Osteoblast (primary cell): ENCODE data around the gene ABAT. TPM values are rescaled to one million over a fixed set of nuclear protein-coding genes. Genes with fewer than 3 reads are reported as not detected.

Experiments
- DNase-seq: peaks from one replicate; pipeline ENCODE4 v3.0.0; 2011; ENCODE audit warnings: low spot score, mixed read lengths; ENCODE audit not compliant: insufficient read length; ENCODE audit errors: missing footprints
- H2AFZ ChIP-seq: 2 replicates; pipeline ENCODE4 v1.6.0; 2011; ENCODE audit warnings: mild to moderate bottlenecking, low read length
- H3K27ac ChIP-seq: 2 replicates; pipeline ENCODE4 v1.5.1; 2011; ENCODE audit warnings: mild to moderate bottlenecking, low read depth, low read length, moderate library complexity
- H3K27me3 ChIP-seq: 2 replicates; pipeline ENCODE4 v1.6.0; 2012; ENCODE audit warnings: mild to moderate bottlenecking, control low read depth, inconsistent platforms, low read length, moderate library complexity; ENCODE audit not compliant: insufficient read depth
- H3K36me3 ChIP-seq: 2 replicates; pipeline ENCODE4 v1.5.1; 2011; ENCODE audit warnings: mild to moderate bottlenecking, low read length, control low read depth, moderate library complexity; ENCODE audit not compliant: insufficient read depth
- H3K4me1 ChIP-seq: 2 replicates; pipeline ENCODE4 v1.5.1; 2011; ENCODE audit warnings: mild to moderate bottlenecking, low read length, control low read depth, moderate library complexity; ENCODE audit not compliant: insufficient read depth
- H3K4me2 ChIP-seq: 2 replicates; pipeline ENCODE4 v1.6.0; 2011; ENCODE audit warnings: mild to moderate bottlenecking, low read length; ENCODE audit not compliant: insufficient read depth
- H3K4me3 ChIP-seq: fragments of 200-600 bp; sonication (generic); 3 replicates; pipeline ENCODE4 v1.5.1; 2012; ENCODE audit warnings: mild to moderate bottlenecking, low read length, inconsistent platforms; ENCODE audit not compliant: insufficient read depth
- H3K79me2 ChIP-seq: 2 replicates; pipeline ENCODE4 v1.6.0; 2012; ENCODE audit warnings: mild to moderate bottlenecking, low read length, control low read depth, inconsistent platforms; ENCODE audit not compliant: insufficient read depth
- H3K9me3 ChIP-seq: 2 replicates; pipeline ENCODE4 v1.5.1; 2011; ENCODE audit warnings: low read depth, low read length, control low read depth
- H4K20me1 ChIP-seq: 2 replicates; pipeline ENCODE4 v1.6.0; 2012; ENCODE audit warnings: mild to moderate bottlenecking, low read length, control low read depth; ENCODE audit not compliant: insufficient read depth
- CTCF ChIP-seq: IDR thresholded peaks from 2 replicates; pipeline ENCODE4 v1.5.1; 2011; ENCODE audit warnings: mild to moderate bottlenecking, low read depth, low read length, moderate library complexity; ENCODE audit errors: extremely low read depth
- total RNA-seq: library from RNA; depleted of rRNA; stranded (reverse); fragments of >200 nt; gene quantifications from 2 replicates; pipeline ENCODE4 v1.2.3, GENCODE V29; 2012

Gene ABAT
- total RNA-seq, 1 donor = 6.5 TPM

- H3K27ac ChIP-seq = no peak overlapping the region
- H3K27me3 ChIP-seq = no peaks in the 10 kb centered on the region
- H2AFZ ChIP-seq = no peak overlapping the region
- H3K36me3 ChIP-seq = no peaks in the 10 kb centered on the region
- no peak overlapping the region for H3K4me3 ChIP-seq
- H3K4me1 ChIP-seq = no peaks in the 10 kb centered on the region
- H3K9me3 ChIP-seq = no peaks in the 10 kb centered on the region
- no peak overlapping the region for H3K4me2 ChIP-seq
- H3K79me2 ChIP-seq = no peaks in the 10 kb centered on the region
- TF ChIP-seq CTCF = no peak
- DNase-seq = no peak
- no peaks in the 10 kb centered on the region for H4K20me1 ChIP-seq
Measured at GRCh38 chr16:8758022-8758421, 83.6 kb downstream of the ABAT start.

GRCh38 chr16:8760021-8760420, 85.6 kb downstream of the ABAT start:
- Histone ChIP-seq H3K9me3 (no peaks in the 10 kb centered on the region), H4K20me1 (no peaks in the 10 kb centered on the region), H3K36me3 (no peaks in the 10 kb centered on the region), H3K27me3 (no peaks in the 10 kb centered on the region), H3K4me2 (no peak overlapping the region), H3K4me3 (no peak overlapping the region), H3K27ac (no peak overlapping the region), H3K4me1 (no peaks in the 10 kb centered on the region), H2AFZ (no peak overlapping the region), H3K79me2 (no peaks in the 10 kb centered on the region)
- TF ChIP-seq CTCF = no peak
- no peak for DNase-seq

DNA sequence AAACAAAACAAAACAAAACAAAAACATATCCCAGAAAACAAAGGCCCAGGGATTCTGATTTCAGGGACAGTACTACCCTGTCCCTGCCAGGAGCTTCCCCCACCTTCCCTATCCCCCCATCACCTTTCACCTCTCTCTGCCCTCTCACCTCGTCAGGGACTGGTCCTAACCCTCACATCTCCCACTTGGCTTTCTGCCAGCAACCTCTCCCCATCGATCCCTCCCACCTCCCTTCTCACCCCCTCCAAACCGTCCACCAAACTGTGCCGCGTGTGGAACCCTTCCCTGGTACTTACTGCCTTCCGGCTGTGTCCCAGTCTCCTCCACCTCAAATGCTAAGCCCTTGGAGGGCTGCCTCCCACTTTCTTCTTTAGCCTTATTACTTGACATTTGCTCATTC, 86.7 kb downstream of the ABAT start:
- no peaks in the 10 kb centered on the region for H3K79me2 ChIP-seq
- H3K4me1 ChIP-seq = no peaks in the 10 kb centered on the region
- H2AFZ ChIP-seq = no peak overlapping the region
- H3K4me2 ChIP-seq = no peak overlapping the region
- H3K36me3 ChIP-seq = no peaks in the 10 kb centered on the region
- no peak for TF ChIP-seq CTCF
- no peaks in the 10 kb centered on the region for H4K20me1 ChIP-seq
- H3K4me3 ChIP-seq = no peak overlapping the region
- no peaks in the 10 kb centered on the region for H3K9me3 ChIP-seq
- no peaks in the 10 kb centered on the region for H3K27me3 ChIP-seq
- no peak overlapping the region for H3K27ac ChIP-seq
- DNase-seq = no peak

DNA sequence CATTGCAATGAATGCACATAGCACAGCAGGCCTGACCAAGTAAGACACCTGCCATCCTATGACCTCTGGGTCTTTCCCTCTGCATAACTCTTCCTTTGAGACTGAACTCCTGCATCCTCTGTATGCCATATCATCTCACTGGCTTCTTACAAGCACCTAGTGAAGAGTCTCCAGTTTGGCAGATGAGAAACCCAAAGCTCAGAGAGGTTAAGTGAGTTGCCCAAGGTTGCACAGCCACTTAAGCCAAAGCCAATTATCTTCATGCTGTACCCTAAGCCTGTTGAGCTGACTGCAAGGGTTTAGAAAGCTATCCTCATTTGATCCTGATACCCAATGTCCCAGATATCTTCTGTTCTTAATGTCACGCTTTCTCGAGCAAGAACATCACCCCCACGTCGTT, 87.8 kb downstream of the ABAT start:
- no peak for DNase-seq
- no peaks in the 10 kb centered on the region for H3K79me2 ChIP-seq

More for the DNA sequence above, 87.8 kb downstream of the ABAT start:
- no peak for TF ChIP-seq CTCF
- Histone ChIP-seq H2AFZ (no peak overlapping the region), H3K27me3 (no peaks in the 10 kb centered on the region), H4K20me1 (no peaks in the 10 kb centered on the region), H3K4me1 (no peaks in the 10 kb centered on the region), H3K27ac (no peak overlapping the region), H3K4me2 (no peak overlapping the region), H3K4me3 (no peak overlapping the region), H3K36me3 (no peaks in the 10 kb centered on the region), H3K9me3 (no peaks in the 10 kb centered on the region)
